H1 (cell line): ENCODE results near the gene DGKI. TPM values are rescaled to one million over a fixed set of nuclear protein-coding genes. Genes with fewer than 3 reads are reported as not detected.

Experiments used
- CREB1 ChIP-seq: IDR thresholded peaks from 2 replicates; pipeline ENCODE4 v1.6.1; 2012; ENCODE audit warnings: inconsistent platforms
- E2F6 ChIP-seq: IDR thresholded peaks from 2 replicates; pipeline ENCODE4 v1.6.1; 2012; ENCODE audit warnings: inconsistent platforms
- NANOG ChIP-seq: IDR thresholded peaks from 2 replicates; pipeline ENCODE4 v1.6.1; 2011; ENCODE audit warnings: low read length, low read depth, mild to moderate bottlenecking, inconsistent platforms; ENCODE audit not compliant: insufficient read depth, poor library complexity, severe bottlenecking
- polyA plus RNA-seq, 7 experiments: library from polyadenylated mRNA; depleted of rRNA in 3 of 7; stranded (reverse) in 5 of 7; unstranded in 2 of 7; fragments of >200 nt in 5 of 7; fragments of 200-250 nt in 2 of 7; gene quantifications; 1 replicate in 5 of 7; 2 replicates in 1 of 7; 4 replicates in 1 of 7; pipeline versions ENCODE4 v1.2.1 to v1.2.3, GENCODE V29; 2011 to 2013; ENCODE audit warnings: missing spikeins in 2 of 7, mixed read lengths in 2 of 7
- total RNA-seq: library from RNA; stranded (reverse); fragmentation: NEBNext Ultra II Directional; extraction: Animal tissue kit (Norgen Biotek cat#: 25700); gene quantifications from 2 replicates; pipeline ENCODE4 v1.2.1, GENCODE V29; 2021

DGKI gene
- total and polyA plus RNA-seq, 2 of the 8 experiments (the other 6 are each of a cell fraction or from before 2014, with no cell fraction given), result 0.20 to 0.71 TPM

- TF ChIP-seq E2F6 (no peak), NANOG (no peak), CREB1 (no peak)
Measured at GRCh38 chr7:137373507-137373906, 473.3 kb downstream of the DGKI start (continued).
